GM23248 (cell line): Measurements from ENCODE around the gene LYG1.

Experiments
- EZH2 ChIP-seq: fragments of 200-600 bp; sonication (generic); IDR thresholded peaks from 2 replicates; pipeline ENCODE4 v1.6.1; 2018; ENCODE audit warnings: antibody characterized with exemption, mild to moderate bottlenecking; ENCODE audit not compliant: insufficient read depth, poor library complexity, severe bottlenecking
- EZH2phosphoT487 ChIP-seq: fragments of 200-600 bp; sonication (generic); IDR thresholded peaks from 2 replicates; pipeline ENCODE4 v1.6.1; 2018; ENCODE audit warnings: antibody characterized with exemption, moderate library complexity, mild to moderate bottlenecking, low read depth; ENCODE audit not compliant: insufficient read depth

GRCh38 chr2:99340669-99341236, 39.8 kb upstream of the LYG1 start:
- TF ChIP-seq EZH2phosphoT487 (no peak), EZH2 (no peak)
